HG02610 (cell line): Measurements from ENCODE around the gene ZFX.
A peak's percentile ranks its signal among the peaks of the same experiment; 100 is the strongest.
"Not testable (repeated sequence)": the region's sequence is repeated elsewhere in the genome, so short reads cannot be mapped to it uniquely, and the experiment has no call there.

Experiments
- ATAC-seq: cut with Tn5 transposase; IDR thresholded peaks from one replicate; pipeline ENCODE4 v1.9.1; 2021; ENCODE audit warnings: mild to moderate bottlenecking, moderate library complexity; ENCODE audit not compliant: unreplicated experiment

ZFX gene

GRCh38 chrX:24151513-24151912, 2.0 kb downstream of the ZFX start:
- ATAC-seq = no peak

- no peak for ATAC-seq
Observed at GRCh38 chrX:24153178-24153795, 3.8 kb downstream of the ZFX start.

DNA sequence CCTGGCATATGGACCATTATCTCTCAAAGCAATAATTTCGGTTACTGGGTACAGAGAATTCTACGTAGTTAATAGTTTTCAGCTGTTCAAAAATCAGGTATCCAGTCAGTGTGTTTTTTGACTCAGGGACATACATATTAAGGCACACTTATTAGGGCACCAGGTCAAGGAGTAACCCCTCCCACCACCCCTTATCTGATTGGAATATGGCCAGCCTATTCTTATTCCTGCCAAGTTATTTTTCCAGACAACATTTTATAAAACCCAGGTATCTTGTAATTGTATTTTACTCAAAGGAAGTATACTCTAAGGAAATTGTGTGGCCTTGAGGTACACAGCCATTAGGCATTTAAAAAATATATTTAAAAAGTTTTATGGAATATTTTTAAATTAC, 4.3 kb downstream of the ZFX start:
- no peak for ATAC-seq

DNA sequence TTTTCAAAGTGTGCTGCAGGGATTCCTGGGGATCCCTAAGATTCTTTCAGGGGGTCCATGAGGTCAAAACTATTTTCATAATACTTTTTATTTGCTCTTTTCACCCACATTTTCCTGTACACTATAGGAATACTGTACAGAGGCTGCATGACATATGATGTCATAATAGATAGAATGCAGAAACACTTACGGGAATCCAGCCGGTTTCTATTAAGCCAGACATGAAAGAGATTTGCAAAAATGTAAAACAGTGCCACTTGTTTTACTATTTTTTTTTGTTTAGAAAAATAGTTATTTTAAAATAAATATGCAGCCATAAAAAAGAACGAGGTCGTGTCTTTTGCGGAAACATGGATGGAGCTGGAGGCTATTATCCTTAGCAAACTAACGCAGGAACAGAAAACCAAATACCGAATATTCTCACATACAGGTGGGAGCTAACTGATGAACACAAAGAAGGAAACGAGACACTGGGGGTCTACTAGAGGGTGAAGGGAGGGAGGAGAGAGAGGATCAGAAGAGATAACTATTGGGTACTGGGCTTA, 5.0 kb downstream of the ZFX start:
- ATAC-seq = no peak

- not testable (repeated sequence) for ATAC-seq
Observed at GRCh38 chrX:24155747-24156146, 6.2 kb downstream of the ZFX start.

- no peak for ATAC-seq
Observed at GRCh38 chrX:24156177-24156576, 6.6 kb downstream of the ZFX start.

DNA sequence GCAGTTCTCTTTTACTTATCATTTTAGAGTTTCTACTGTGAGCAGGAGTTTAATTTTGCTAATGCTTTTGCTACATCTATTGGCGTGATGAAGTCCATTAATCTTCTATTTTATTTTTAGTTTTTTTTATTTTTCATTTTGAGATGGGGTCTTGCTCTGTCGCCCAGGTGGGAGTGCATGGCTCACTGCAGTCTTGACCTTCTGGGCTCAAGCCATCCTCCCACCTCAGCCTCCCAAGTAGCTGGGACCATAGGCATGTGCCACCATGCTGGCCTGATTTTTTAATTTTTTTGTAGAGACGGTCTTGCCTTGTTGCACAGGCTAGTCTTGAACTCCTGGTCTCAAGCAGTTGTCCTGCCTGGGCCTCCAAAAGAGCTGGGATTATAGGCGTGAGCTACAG, 9.4 kb downstream of the ZFX start:
- ATAC-seq = no peak

GRCh38 chrX:24166078-24166477, 16.5 kb downstream of the ZFX start:
- ATAC-seq = no peak

- no peak for ATAC-seq
Observed at GRCh38 chrX:24167719-24168472, 18.4 kb downstream of the ZFX start.

DNA sequence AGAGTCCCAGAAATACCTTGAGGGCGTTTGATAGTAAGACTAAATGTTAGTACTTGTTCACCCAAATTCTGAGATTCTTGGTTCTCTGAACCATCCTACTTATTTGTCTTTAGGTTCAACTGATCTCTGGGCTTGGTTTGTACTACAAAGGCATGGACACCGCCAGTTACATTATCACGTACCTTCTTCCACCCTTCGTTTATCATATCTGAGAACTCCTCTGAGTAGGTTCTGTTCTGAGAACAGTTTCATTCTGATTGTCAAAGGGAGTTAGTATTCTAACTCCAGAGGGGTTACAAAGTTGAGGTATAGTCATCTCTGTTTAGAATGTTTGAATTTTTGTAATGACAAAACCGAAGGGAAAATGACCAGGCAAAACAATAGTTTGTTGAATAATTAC, 19.3 kb downstream of the ZFX start:
- ATAC-seq = peak; percentile 90

DNA sequence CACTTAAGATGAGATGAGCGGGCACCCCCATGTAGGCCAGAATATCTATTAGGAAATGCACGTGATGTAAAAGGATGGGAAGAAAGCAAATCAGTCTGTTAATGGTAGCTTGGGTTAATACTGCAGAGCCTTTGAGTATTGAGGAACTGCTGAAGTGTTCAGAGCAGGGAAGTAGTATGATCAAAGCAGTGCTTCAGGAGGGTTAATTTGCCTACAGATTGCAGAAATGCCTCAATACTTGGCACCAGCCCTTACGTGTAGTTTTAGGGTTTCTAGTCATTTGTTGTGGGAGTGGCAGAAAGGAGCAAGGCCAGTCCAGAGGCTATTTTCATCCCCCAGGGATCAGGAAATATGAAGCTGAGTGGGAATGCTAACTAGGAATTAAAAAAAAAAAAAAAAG, 19.7 kb downstream of the ZFX start:
- peak; percentile 74 for ATAC-seq

DNA sequence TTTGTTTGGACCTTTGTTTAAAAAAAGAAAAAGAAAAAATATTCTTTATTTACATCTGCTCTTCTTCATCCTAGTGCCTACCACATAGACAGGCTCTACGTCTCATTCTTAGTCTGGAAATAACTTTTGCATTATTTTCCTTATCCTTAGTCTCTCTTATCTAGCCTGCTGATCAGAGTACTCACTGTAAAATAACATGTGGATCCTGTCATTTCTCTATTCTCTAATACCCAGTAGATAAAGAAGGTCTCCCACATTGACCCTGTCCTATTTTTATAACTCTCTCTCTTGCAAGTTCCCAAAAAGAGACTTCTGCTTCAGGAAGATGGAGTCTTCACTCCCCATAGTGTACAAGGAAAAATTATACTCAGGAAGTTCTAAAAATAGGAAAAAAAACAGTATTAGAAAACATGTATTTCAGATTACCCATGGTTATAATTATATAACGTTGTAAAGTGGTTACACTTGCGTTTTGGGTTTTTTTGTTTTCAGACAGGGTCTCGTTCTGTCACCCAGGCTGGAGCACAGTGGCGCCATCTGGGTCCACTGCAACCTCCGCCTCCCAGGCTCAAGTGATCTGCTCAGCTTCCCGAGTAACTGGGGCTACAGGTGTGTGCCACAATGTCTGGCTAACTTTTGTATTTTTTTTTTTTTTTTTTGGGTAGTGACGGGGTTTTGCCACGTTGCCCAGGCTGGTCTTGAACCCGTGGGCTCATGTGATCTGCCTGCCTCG, 23.8 kb downstream of the ZFX start:
- no peak for ATAC-seq

GRCh38 chrX:24175276-24175675, 25.7 kb downstream of the ZFX start:
- peak; percentile 65 for ATAC-seq

DNA sequence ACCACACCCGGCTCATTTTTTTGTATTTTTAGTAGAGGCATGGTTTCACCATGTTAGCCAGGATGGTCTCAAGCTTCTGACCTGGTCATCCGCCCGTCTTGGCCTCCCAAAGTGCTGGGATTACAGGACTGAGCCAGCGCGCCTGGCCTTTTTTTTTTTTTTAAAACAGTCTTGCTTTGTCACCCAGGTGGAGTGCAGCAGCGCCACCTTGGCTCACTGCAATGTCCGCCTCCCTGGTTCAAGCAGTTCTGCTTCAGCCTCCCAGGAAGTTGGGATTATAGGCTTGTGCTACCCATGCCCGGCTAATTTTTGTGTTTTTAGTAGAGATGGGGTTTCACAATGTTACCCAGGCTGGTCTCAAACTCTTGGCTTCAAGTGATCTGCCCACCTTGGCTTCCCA, 28.9 kb downstream of the ZFX start:
- no peak for ATAC-seq

DNA sequence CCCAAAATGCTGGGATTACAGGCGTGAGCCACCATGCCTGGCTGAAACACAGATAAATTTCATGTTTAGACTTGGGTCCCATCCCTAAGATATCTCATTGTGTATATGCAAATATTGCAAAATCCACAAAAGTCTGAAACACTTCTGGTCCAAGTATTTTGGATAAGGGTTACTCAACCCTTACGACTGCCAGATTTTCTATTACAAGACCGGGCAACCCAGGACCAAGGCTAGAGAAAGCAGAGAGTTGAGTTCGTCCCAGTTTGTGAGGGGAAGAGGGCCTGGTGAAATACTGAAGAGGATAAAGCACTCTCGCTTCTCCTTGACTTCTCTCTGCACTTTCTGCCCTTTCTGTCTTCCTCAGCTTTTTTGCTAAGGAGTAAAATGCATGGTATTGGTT, 34.5 kb downstream of the ZFX start:
- no peak for ATAC-seq

DNA sequence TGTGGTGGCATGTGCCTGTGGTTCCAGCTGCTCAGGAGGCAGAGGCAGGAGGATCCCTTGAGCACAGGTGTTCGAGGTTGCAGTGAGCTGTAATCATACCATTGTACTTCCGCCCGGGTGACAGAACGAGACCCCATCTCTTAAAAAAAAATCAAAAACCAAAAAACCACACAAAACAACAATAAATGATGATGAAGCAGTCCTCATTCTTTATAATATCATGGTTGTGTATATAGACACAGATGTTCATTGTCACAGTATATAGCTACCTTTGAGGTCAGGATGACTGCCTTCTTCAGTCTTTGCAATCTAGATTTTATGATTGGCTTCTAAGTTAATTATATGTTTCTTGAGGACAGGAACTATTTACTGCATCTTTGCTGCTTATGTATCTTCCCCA, 37.0 kb downstream of the ZFX start:
- ATAC-seq = no peak

GRCh38 chrX:24186986-24187385, 37.5 kb downstream of the ZFX start:
- ATAC-seq = no peak

- no peak for ATAC-seq
Observed at GRCh38 chrX:24189490-24189889, 40.0 kb downstream of the ZFX start.

DNA sequence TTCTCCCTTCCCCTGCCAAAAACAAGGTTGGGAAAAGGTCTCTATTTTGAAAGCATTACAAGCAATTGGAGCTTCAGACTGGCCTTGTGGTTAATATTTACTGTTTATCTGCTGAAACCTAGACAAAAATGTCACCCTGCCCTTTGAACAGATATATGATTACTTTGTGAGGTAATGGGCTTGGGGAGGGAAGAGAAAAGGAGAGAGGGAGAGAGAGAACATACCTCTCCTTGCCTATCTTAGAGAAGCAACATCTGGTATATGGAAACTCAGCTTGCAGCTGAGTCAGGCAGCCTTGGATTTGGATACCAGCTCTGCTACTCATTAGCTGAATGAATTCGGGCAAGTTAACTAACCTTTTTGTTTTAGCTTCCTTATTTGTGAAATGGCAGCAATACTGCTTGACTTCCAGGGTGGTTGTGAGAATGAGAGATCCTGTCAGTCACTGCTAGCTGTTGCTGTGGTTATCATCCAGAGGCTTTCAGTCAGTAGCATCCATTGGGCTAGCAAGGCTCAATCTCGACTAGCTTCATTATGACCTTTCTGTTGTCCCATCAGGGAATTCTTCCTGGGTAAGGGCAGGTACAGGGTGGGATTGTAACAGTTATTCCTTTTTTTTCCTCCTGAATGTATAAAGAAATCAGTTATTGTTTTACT, 41.1 kb downstream of the ZFX start:
- no peak for ATAC-seq

DNA sequence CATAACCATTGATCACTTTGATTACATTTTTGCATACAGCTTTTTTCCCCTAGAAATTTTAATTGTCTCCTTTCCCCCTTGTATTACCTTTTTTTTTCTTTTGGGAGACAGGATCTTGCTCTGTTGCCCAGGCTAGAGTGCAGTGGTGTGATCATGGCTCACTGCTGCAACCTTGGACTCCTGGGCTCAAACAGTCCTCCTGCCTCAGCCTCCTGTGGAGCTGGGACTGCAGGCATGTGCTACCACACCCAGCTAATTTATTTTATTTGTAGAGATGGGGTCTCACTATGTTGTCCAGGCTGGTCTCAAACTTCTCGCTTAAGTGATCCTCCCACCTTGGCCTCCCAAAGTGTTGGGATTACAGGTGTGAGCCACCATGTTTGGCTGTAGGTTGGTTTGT, 47.0 kb downstream of the ZFX start:
- no peak for ATAC-seq

- ATAC-seq = no peak
Observed at GRCh38 chrX:24198101-24198500, 48.6 kb downstream of the ZFX start.
